Hepatocyte (in vitro differentiated cells): ENCODE data around the gene ACP6.

ENCODE experiments used
- EZH2 ChIP-seq: fragments of 200-600 bp; sonication (generic); IDR thresholded peaks from 2 replicates; pipeline ENCODE4 v1.6.1; 2016; ENCODE audit warnings: antibody characterized with exemption, mild to moderate bottlenecking, borderline replicate concordance
- EZH2phosphoT487 ChIP-seq: fragments of 200-600 bp; sonication (generic); IDR thresholded peaks from one replicate; pipeline ENCODE4 v1.6.1; 2018; ENCODE audit warnings: antibody characterized with exemption, mild to moderate bottlenecking, low read depth, moderate library complexity; ENCODE audit not compliant: unreplicated experiment, severe bottlenecking
- TF ChIP-seq, protein P1 (sequence below): fragments of 200-600 bp; sonication (generic); IDR thresholded peaks from 2 replicates; pipeline ENCODE4 v1.5.1; 2016; ENCODE audit warnings: antibody characterized with exemption, mild to moderate bottlenecking; ENCODE audit not compliant: poor library complexity

DNA sequence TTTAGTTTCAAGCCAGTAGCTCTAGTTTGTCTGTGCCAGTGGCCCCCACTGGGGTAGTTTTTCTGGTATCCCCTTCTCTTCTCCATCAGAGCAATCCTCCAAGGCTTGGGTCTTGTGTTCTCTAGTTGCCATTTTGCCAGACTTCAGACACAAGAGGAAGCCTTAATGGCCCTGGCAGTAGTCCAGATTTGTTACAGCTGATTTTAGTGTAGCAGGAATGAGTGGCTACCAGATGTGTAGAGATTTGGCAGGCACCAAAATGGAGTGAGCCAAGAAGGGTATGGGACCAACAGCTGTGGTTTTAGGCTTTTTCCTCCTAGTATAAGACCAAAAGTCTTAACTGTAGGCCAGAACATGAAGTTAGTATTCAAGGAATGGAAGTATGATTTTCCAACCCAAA lies 56.8 kb downstream of the ACP6 start:
- TF ChIP-seq, protein P1, sequence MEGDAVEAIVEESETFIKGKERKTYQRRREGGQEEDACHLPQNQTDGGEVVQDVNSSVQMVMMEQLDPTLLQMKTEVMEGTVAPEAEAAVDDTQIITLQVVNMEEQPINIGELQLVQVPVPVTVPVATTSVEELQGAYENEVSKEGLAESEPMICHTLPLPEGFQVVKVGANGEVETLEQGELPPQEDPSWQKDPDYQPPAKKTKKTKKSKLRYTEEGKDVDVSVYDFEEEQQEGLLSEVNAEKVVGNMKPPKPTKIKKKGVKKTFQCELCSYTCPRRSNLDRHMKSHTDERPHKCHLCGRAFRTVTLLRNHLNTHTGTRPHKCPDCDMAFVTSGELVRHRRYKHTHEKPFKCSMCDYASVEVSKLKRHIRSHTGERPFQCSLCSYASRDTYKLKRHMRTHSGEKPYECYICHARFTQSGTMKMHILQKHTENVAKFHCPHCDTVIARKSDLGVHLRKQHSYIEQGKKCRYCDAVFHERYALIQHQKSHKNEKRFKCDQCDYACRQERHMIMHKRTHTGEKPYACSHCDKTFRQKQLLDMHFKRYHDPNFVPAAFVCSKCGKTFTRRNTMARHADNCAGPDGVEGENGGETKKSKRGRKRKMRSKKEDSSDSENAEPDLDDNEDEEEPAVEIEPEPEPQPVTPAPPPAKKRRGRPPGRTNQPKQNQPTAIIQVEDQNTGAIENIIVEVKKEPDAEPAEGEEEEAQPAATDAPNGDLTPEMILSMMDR = no peak
- TF ChIP-seq EZH2phosphoT487 (no peak), EZH2 (no peak)
